GM15510 (cell line): ENCODE data around the gene PIK3CD.

ENCODE experiments used
- POLR2A ChIP-seq: IDR thresholded peaks from 3 replicates; pipeline ENCODE4 v1.6.1; 2011; ENCODE audit warnings: borderline replicate concordance; ENCODE audit not compliant: insufficient read length; ENCODE audit errors: extremely low read depth

PIK3CD gene

GRCh38 chr1:9714257-9714718, 62.8 kb downstream of the PIK3CD start:
- no peak for TF ChIP-seq POLR2A

GRCh38 chr1:9715536-9716226, 64.2 kb downstream of the PIK3CD start:
- TF ChIP-seq POLR2A: no peak

- no peak for TF ChIP-seq POLR2A
Measured at GRCh38 chr1:9716404-9717192, 65.1 kb downstream of the PIK3CD start.

- TF ChIP-seq POLR2A: peak; percentile 26
Measured at GRCh38 chr1:9717193-9718005, 65.9 kb downstream of the PIK3CD start.

GRCh38 chr1:9718006-9718680, 66.6 kb downstream of the PIK3CD start:
- no peak for TF ChIP-seq POLR2A

- TF ChIP-seq POLR2A: no peak
Measured at GRCh38 chr1:9719978-9720722, 68.6 kb downstream of the PIK3CD start.

- TF ChIP-seq POLR2A: no peak
Measured at GRCh38 chr1:9720785-9721605, 69.5 kb downstream of the PIK3CD start.

GRCh38 chr1:9721606-9722377, 70.3 kb downstream of the PIK3CD start:
- no peak for TF ChIP-seq POLR2A

- no peak for TF ChIP-seq POLR2A
Measured at GRCh38 chr1:9722378-9722749, 70.8 kb downstream of the PIK3CD start.

- TF ChIP-seq POLR2A: no peak
Measured at GRCh38 chr1:9723068-9723805, 71.7 kb downstream of the PIK3CD start.

- no peak for TF ChIP-seq POLR2A
Measured at GRCh38 chr1:9723926-9724325, 72.4 kb downstream of the PIK3CD start.
